ENCODE results near the gene SDHC.

The SDHC gene, protein sequence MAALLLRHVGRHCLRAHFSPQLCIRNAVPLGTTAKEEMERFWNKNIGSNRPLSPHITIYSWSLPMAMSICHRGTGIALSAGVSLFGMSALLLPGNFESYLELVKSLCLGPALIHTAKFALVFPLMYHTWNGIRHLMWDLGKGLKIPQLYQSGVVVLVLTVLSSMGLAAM

DNA sequence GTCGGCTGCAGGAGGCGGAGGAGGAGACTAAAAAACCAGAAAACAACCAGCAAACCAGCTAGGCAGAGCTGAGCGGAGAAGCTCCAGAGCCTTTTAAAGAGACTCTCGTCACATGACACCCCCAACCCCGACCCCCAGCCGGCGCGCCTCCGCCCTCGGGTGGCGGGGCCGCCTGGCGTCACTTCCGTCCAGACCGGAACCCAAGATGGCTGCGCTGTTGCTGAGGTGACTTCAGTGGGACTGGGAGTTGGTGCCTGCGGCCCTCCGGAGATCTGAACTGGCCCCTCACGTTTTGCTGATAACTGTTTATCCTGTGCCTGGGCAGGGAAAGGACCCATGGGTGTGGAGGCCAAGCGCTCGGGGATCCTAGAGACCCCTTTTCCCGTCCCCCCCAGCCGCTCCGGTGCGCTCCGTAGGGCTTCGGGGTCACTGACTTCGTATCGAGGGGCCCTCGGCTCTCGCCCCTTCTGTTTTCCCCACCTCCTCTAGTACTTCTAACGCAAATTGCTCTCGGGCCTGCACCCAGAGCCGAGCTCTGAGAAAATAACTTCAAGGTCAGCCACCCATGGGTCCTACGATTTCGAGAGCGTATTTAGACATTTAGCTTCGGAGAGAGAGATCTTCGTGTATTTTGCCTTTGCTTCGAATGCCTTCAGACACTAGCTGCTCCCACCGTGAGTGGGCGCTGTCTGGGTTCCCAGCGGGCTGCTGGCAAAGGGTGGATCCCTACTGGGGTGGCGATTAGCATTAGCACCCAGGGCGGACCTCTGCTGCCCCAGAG is at the start of gene SDHC:
Gene SDHC, plus strand, starts transcription at position 181 of the 781 bp plus-strand sequence. Its CDS starts 25 bp downstream, at position 206.
- DNase-seq = peak; percentile 96

DNA sequence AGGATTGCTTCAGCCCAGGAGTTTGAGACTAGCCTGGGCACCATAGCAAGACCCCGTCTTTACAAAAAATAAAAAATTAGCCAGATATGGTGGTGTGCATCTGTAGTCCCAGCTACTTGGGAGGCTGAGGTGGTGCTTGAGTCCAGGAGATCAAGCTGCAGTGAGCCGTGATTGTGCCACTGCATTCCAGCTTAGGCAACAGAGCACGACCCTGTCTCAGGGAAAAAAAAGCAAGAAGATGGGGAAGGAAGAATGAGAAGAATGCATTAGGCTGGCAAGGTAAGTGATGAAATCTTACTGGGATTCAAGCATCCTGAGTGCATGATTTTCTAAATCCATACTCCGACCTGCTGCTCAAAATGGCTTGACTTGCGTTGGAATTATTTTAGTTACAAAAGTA is 48.9 kb upstream of the SDHC start:
- DNase-seq = no peak

DNA sequence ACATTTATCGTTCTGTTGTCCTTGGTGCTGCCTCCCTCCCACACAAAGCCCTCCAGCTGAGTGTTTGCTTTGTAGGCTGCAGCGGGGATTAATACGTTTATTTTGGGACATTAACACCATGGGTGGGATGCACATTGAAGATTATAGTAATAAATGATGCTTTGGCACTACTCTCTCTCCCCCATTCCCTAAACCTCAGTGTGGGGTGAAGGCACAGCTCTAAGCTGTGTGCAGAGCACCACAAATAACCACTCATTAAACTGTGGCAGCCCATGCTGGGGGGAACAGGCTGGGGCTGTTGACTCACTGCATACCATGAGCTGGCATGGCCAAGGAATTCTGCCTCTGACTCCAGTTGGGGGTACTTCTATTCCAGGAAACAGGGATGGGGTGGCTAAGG is 48.0 kb upstream of the SDHC start:
- DNase-seq = no peak

DNA sequence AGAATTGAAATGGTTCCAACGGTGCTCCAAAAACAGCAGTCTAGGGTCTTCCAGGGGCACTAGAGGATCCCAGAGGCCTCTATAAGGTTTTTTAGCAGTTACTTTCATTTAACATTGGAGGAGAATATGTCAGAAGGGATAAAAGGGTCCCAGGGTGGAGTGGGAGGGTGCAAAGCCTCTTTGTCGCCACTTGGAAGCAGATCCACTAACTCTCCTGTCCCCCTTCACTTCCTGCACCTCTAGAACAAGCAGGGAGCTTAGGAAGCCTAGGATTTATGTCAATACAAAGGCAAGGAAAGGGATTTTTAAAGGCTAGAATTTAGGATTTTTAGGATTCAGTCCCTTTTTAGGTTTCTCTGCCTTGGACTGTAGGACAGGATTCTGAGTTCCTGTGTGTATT is 47.3 kb upstream of the SDHC start:
- no peak for DNase-seq

DNA sequence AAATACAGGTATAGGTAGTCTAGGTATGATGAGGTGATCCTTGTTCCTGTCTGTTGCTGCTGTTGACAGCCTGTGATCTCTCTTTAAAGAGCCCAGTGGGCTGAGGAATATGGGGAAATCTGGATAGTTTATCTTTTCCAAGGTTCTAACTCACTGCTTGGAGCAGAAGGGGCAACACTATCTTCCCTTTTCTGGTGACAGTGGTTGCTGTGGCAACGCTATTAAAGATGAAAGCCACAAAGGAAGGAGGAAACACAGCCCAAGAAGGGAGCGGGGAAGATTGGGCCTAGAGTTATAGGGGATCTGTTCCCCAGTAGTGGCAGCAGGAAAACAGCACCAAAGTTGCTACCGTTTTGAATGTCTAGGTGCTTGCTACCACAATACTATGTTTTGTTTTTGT is 46.9 kb upstream of the SDHC start:
- DNase-seq = no peak

DNA sequence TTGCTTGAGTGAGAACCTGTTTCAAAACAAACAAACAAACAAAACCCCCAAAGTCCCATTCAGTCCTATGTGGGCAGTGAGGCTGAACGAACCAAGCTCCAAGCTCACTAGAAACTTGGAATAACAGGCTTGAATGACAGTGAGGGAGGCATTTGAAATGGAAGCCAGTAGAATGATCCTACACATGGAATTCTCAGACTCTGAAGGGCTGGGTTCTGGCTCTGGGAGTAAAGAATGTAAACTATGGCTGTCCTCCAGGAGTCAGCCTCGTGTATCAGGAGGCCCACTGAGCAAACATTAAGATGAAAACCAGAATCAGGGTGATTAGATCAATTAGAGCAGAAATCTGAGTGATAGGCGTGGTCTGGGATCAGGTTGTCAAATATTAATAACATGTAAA is 40.8 kb upstream of the SDHC start:
- no peak for DNase-seq

DNA sequence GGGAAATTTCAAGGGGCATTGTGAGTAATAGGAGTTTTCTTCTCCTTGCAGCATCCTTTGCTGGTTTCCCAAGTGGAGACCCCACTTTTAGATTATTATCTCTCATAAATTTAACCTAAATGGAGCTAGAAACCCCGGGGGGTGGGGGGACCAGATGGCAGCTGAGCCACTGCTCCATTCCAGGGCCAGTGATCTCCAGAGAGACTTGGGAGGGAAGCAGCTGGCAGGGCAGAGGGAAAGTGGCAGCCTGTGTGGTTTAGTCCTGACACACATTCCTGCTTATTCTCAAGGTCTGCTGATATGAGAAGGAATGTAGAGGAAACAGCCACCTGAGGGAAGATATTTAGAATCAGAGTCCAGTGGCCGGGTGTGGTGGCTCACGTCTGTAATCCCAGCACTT is 39.3 kb upstream of the SDHC start:
- no peak for DNase-seq

DNA sequence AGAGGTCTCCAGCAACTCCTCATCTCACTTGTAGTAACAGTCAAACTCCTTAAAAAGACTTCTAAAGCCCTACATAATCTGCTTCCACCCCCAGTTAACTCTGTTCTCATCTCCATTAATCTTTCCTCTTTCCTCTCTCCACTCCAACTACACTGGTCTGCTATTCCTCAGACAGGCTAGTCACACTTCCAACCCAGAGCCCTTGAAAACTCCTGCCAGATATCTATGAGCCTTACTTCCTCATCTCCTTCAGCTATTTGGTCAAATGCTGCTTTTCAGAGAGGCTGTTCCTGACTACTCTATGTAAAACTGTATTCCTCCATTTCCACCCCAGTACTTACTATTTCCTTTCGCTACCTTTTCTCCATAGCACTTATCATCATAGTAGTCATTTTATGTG is 31.2 kb upstream of the SDHC start:
- DNase-seq = no peak

DNA sequence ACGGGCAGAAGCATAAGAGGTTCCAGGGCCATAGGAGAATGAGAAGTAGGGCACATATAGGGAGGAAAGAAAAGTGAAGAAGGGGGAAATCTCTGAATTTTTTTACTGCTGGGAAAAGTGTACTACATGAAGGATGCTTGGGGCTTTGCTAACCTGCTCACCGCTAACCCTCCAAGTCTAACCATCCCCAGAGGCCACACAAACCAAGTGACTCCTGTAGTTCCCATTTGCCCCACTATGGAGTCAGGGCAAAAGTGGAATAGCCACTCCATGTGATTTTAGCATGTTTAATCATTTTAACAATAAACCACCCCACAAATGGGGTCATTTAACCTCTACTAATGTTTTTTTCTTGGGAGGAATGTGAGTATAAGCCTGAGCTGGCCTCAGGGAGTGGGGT is 29.1 kb upstream of the SDHC start:
- DNase-seq = no peak

DNA sequence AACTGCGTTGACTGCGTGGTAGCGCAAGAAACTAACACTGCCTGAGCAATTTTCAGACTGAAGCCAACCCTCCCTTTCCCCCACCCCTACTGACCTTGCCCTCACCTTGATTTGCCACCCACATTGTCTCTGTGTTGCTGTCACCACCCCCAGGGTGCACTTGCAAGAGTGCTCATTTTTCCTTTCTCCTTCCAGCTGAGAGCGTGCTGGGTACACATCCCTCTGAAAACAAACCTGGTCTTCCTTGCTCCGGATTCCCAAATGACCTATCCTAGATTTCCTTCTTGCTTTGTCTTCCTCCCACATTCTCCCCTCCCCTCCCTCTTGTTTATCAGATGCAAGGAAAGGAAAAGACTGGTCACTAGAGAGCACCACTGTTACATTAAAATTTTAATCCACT is 28.7 kb upstream of the SDHC start:
- DNase-seq = no peak

DNA sequence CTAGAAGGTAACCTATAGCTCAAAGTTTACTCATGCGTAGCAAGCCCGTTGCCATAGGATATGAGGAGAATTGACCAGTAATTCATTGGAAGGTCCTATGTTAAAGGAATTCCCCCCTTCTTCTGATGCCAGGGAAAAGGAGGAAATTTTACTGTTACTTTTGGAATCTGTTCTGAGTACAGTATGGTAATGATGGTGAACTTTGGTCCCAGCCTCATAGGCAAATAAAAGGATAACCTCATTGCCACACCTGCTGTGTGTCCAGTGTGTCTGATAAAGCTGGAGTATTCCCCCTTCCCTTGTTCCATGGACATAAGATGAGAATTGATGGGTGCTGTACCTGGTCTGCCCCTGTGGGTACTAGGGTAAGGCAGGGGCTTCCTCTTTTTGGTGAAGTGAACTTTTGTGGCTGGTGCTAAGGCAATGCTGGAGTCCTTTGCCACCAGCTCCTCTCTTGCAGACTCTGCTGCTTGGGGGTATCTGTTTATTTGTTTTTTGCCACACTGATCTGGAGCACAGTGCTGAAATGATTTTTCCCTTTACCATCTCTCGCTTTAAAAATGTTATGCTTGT is 26.6 kb upstream of the SDHC start:
- no peak for DNase-seq

DNA sequence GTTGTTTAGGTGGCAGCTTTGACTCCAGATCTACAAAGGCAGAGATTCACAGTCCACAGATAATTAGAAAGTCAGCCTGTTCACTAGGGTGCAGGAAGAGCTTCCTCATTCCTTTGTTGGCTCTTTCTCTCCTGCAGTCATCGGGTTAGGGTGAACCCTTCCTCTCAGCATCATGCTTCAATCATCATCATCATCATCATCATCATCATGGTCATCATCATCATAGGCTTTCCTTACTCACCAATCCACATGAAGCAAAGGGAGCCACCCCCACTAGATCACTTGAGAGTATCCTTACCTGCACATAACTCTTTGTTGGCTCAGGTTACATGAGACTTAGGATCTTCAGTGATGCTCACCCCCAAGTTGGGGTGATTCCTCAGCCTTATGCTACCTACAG is 23.4 kb upstream of the SDHC start:
- no peak for DNase-seq

DNA sequence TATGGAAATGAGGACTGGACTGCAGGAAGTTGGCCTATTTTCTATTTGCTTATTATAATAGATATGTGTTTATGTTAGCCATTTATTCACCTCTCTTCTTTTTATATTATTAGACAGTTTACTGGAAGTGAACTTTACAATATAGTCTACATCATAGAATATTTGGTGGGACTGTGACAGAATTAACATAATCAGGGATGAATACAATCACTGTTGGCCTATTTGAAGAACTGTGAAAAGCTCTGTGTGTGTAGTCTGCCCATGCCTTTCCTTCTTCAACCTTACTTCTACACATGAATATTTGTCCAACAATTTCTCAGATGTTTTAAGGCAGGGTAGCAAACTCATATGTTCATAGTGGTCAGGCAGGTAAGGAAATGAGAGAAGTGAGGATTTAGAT is 16.8 kb upstream of the SDHC start:
- DNase-seq = no peak

DNA sequence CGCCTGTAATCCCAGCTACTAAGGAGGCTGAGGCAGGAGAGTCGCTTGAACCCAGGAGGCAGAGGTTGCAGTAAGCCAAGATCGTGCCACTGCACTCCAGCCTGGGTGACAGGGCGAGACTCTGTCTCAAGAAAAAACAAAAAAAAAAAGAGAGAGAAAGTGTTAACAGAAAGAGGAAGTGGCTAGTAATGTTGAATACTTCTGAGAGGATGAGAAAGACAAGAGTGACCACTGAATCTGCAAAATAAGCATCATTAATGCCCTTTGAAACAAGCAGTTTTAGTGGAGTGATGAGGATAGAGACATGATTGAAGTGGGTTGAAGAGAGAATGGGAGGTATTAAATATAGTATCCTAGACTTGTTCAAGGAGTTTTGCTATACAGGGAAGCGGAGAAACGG is 16.1 kb upstream of the SDHC start:
- DNase-seq = no peak

DNA sequence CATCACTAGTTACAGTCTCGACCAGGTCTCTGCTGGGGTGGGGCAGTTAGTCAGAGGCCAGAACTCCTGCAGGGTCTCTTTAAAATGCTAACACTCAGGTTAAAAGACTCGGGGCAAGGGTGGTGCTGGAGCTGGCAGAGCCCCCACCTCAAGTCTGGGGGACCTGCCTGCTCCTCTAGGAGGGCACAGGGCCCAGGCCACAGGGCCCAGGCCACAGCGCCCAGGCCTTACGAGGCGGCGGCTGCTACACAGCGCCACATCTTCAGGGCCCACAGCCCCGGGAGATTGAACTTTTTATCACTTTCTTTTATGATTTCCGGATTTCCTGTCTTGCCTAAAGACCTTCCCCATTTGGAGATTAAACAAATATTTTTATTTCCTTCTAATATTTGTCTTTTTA is 14.8 kb upstream of the SDHC start:
- DNase-seq = no peak

DNA sequence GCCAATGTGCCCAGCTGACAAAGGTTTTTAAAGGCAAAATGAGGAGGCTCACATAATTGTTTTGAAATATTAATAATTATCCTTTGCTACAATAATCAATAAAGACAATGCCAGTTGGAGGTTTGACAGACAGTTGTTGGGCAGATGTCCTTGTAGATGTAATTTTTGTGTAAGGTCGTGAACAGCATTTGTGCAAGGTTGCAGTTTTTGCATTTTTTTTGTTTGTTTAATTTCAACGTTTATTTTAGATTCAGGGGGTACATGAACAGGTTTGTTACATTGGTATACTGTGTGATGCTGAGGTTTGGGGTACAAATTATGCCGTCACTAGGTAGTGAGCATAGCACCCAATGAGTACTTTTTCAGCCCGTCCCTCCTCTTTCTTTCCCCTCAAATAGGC is 13.7 kb upstream of the SDHC start:
- DNase-seq = no peak

DNA sequence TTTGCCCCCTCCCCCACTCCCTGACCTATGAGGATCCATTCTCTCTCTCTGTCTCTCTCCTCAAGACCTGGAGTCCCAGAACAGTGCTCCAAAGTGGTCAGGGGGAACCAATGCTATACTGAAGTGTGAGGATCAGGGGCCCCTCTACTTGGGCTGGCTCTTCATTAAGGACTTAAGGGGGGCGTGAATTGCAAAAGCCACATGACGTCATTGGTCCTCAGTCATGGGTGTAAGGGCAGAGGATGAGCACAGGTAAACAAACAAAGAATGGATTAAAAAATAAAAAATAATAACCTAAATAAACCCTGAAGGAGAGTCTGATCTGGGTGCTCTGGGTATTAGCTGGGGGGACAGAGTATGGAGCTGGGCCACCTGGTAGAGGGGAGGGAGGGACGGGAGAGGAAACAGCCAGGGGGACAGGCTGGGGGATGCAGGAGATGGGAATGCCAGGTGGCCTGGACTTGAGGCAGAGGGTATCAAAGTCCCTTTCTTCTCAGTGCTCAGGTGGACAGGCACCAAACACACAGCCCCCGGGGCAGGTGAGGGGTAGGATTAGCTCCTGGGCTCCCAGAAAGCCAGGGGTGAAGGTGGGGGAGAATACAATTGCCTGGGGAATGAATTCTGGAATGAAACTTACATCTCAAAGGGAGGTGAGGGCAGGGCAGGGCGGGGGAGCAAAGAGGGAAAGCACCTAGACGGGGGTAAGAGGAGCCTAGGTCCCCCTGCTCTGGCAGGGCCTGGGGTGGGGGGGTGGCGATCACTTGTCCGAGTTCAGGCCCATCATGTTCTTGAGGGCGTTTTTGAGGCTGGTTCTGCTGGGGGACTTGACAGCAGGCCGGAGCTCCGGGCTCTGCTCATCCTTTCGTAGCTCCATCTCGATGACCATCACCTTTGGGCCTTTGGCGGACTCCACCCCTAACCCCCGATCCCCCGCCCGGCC is 9.0 kb upstream of the SDHC start:
- DNase-seq = no peak

DNA sequence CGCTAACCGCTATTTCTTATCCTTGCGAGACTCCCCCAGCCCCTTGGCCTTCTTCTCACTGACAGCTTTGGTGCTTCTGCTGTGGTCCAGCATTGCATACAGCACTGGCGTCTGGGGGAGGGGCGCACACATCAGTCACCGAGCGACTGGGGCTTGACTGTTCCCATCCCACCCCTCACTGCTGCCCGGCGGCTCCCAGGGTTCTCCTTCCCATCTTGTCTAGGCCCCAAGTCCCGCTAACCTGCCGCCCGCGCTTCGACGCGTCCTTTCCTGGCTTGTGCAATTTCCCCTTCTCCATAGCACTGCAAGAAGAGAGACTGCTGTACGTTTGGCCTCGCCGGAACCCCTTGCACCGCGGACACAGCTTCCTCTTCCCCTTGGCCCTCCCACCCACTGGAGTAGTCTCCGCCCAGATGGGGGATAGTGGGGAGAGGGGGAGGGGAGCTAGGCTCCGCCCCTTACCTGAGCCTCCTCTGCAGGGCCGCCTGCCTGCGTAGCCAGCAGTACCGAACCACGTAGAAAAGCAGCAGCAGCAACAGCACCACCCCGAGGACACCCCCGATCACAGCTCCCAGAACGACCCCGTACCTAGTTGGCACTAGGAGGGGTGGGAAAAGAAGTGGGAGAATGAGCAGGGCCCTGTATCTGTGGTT is 8.2 kb upstream of the SDHC start:
- DNase-seq = peak; percentile 94

DNA sequence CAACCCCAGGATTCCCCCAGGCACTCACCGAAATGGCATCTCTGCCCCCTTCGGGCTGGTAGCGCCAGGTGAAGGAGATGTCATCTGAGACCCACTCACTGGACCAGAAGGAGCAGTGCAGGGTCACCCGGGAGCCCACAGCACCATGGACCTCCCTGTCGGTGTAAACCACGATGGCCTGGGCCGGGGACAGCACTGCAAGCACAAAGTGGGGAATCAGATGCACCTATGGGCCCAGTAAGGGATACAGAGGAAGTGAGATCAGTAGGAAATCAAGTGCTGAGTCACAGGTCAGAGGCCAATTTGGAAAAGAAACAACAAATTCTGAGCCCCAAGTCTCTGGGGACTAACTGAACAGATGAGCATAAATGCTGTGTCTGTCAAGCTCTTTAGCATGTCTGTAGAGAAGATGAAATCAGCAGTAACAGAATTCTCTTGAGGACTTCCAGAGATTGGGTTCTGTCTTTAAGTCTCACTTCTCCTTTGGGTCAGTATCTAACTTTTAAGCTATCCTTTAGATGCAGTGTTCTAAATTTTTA is 6.9 kb upstream of the SDHC start:
- peak; percentile 68 for DNase-seq

DNA sequence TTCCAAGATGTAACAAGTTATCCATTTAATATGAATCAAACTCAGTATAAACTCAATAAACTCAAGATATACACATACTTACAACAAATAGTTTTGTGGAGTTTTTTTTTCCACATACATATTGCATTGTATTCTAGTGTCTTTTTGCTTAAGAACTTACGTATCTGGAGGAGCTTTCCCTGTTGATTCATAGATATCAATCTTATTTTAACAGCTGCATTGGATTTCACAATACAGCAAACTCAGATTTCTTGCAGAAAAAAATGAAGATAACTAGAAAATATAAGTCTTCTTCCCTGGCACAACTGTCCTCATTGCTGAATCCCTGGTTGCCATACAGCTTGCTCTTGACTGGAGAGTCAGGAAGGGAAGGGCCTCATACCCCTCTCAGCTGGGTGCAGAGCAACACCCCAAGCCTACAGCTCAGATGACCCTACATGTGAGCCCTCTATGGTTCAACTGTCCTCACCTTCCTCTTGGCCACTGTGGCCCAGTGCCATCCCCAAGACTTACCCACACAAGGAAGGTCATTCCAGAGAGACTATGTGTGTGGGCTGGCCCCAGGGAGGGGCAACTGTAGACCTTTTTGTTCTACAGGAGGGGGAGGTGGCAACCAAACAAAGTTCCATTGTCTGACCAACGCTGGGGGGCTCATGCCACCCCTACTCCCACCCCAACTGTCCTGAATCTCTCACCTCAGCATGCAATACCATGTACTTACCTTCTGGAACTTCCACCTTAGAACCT is 6.1 kb upstream of the SDHC start:
- DNase-seq = no peak

DNA sequence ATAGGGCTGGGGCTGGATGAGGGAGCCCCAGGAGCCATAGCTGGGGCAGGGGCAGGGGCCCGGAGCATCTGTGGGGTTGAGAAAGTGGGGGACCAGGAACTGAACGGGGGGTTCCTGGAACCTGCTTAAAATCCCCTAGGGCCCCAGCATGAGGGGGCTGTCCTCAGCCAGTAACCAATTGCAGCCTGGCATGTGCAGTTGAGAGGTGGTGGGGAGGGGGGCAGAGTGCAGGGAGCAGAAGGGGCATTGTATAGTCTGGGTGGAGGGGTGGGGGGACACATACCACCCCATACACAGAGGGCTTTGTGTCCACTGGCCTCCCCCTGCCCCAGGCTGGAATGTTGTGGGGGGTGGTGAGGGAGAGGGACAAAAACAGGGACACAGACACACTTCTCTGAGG is 4.3 kb upstream of the SDHC start, which contains the start of gene MPZ:
Gene MPZ, minus strand, starts transcription at position 101 of the 400 bp plus-strand sequence. Its CDS starts 63 bp downstream, at position 38.
- DNase-seq = no peak
